Lung (tissue), 12 donors: ENCODE measurements around the gene ISM1. TPM values are rescaled to one million over a fixed set of nuclear protein-coding genes. Genes with fewer than 3 reads are reported as not detected.

Experiments
- ATAC-seq: fragments of 200-7000 bp; cut with Tn5 transposase; one replicate; pipeline ENCODE4 v1.9.1; 2020; ENCODE audit warnings: moderate number of reproducible peaks; ENCODE audit not compliant: insufficient read depth, low FRiP score
- DNase-seq, 3 donors: peaks; one replicate each; pipeline ENCODE4 v3.0.0-alpha.2; 2013 to 2017
- H3K27ac ChIP-seq, 2 donors: one replicate each; pipeline ENCODE4 v1.5.1; 2013; ENCODE audit warnings: mild to moderate bottlenecking in 2 of 2, moderate library complexity in 2 of 2, control low read depth in 1 of 2, inconsistent platforms in 1 of 2, low read depth in 1 of 2, low read length in 1 of 2
- H3K27me3 ChIP-seq, 3 donors: one replicate each; pipeline ENCODE4 v1.5.1; 2013; ENCODE audit warnings: low read length in 2 of 3; ENCODE audit not compliant: control insufficient read depth in 3 of 3, insufficient read depth in 3 of 3
- H3K36me3 ChIP-seq, 4 donors: one replicate each; pipeline ENCODE4 v1.5.1; 2013; ENCODE audit warnings: low read length in 4 of 4, mild to moderate bottlenecking in 1 of 4, moderate library complexity in 1 of 4; ENCODE audit not compliant: control insufficient read depth in 4 of 4, insufficient read depth in 4 of 4
- H3K4me1 ChIP-seq, 5 donors: one replicate each; pipeline ENCODE4 v1.5.1; 2013; ENCODE audit warnings: low read length in 5 of 5, mild to moderate bottlenecking in 2 of 5, moderate library complexity in 1 of 5; ENCODE audit not compliant: control insufficient read depth in 5 of 5, insufficient read depth in 5 of 5
- H3K4me3 ChIP-seq: one replicate; pipeline ENCODE4 v1.5.1; 2013; ENCODE audit warnings: mild to moderate bottlenecking, control low read depth, moderate library complexity
- H3K9ac ChIP-seq, 2 donors: one replicate each; pipeline ENCODE4 v1.5.1; 2013; ENCODE audit warnings: low read length in 2 of 2, control low read depth in 1 of 2; ENCODE audit not compliant: insufficient read depth in 1 of 2
- H3K9me3 ChIP-seq, 4 donors: one replicate each; pipeline ENCODE4 v1.5.1; 2013; ENCODE audit warnings: low read length in 3 of 4, mild to moderate bottlenecking in 1 of 4, moderate library complexity in 1 of 4; ENCODE audit not compliant: control insufficient read depth in 4 of 4, insufficient read depth in 3 of 4
- CTCF ChIP-seq: IDR thresholded peaks from 2 replicates; pipeline ENCODE4 v1.5.1; 2012; ENCODE audit warnings: mild to moderate bottlenecking; ENCODE audit errors: control extremely low read depth, extremely low read depth
- WGBS, 2 donors: extraction: QIAGEN DNeasy Blood & Tissue Kit; methylation state at CpG; one replicate each; pipeline ENCODE4 v1.1.7; 2013; 5-methylcytosine and 5-hydroxymethylcytosine counted together
- polyA plus RNA-seq, 2 donors: library from polyadenylated mRNA; stranded (reverse); fragments of 200-250 nt; gene quantifications; one replicate each; pipeline ENCODE4 v1.2.1, GENCODE V29; 2013
- total RNA-seq, 2 donors: library from RNA; depleted of rRNA in 1 of 2; stranded (reverse); fragments of >200 nt in 1 of 2; gene quantifications; one replicate each; pipeline ENCODE4 v1.2.1, GENCODE V29; 2014 to 2021
- donor health status: control.
- donor health status: control.
- donor health status: Bipolar disorder and iron deficiency.
- donor health status: healthy.
- donor health status: DM: yes; HTN: yes; CAD: no.

Gene ISM1
- total and polyA plus RNA-seq, 4 donors = 1.6 to 13.6 (median 2.9) TPM

DNA sequence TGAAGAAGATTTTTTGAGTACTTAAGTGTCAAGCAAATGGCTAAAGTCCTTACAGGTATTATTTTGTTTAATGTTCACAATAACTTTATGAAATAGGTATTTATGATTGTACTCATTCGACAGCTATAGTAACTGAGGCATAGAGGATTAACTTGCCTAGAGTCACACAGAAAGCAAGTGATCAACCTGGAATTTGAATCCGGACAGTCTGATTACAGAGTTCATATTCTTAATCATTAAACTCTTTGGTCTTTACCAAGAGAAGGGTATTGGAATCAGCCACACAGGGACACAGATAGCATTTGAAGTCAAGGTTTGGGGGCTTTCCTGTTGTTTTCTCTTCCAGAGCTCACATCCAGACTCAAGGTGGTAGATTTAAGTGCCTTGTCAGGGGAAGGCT lies 69.7 kb downstream of the ISM1 start:
- TF ChIP-seq CTCF = no peak
- 93 to 98% methylated on average over 2 of the region's 2 CpGs for WGBS, 2 donors
- Histone ChIP-seq H3K36me3 (no peaks in the 10 kb centered on the region), H3K27me3 (no peaks in the 10 kb centered on the region), H3K4me1 (peaks cover 0 to 5% (median 0%) of the 10 kb centered on the region in 5 donors), H3K27ac (no peak overlapping the region), H3K9ac (no peak overlapping the region), H3K9me3 (peaks cover 0 to 3% (median 0%) of the 10 kb centered on the region in 4 donors), H3K4me3 (no peak overlapping the region)
- ATAC-seq (no peak), DNase-seq (no peak)

DNA sequence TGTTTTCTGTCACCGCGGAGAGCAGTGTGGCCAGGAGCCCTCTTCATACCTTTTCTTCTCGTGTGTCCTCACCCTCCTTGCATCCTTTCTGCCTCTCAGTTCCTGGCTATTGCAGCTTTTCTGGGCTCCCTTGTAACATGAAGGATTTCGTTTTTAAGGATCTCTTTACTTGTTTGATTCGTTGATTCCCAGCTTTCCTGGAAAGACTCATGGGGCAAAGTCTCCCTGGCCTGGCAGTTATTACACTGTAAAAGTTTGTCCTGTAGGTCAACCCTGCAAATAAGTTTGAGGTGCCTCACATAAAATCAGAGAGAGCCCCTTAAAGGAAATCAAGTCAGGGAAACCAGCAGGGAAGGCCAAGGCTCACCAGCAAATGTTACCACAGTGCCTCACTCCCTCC lies 70.1 kb downstream of the ISM1 start:
- no peaks in the 10 kb centered on the region for H3K36me3 ChIP-seq

DNA sequence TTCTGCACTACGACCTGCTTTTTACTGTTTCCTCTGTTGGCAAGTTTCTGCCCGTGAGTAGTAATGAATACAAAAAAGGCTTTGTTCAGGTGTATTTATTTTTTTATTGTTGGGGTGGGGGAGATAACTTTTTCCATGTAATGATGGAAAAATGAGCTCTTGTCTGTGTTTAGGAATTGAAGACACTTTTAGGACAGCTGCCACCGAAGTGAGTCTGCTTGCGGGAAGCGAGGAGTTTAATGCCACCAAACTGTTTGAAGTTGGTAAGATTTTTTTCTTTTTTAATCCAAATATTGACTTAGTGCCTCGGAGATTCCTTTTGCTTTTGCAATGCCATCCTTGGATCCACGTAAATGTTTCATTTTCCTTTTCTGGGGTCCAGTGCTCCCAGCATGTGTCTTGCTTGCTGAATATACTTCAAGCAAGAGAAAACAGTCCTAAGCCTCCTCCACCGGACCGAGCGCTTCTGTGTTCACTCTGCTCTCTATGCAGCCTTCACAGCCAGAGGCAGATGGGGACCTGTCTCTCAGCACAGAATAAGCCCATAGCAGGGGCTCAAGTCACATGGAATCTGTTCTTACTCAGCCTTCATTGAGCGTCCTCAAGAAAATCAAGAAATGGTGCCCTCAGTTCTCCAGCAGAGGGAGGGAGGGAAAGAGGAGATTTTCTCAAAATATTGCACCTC lies 71.3 kb downstream of the ISM1 start:
- DNase-seq (no peak), ATAC-seq (no peak)
- no peaks in the 10 kb centered on the region for H3K36me3 ChIP-seq
- H3K27me3 ChIP-seq = no peaks in the 10 kb centered on the region
- H3K4me3 ChIP-seq = no peak overlapping the region
- peaks cover 0 to 2% (median 0%) of the 10 kb centered on the region in 5 donors for H3K4me1 ChIP-seq
- H3K9ac ChIP-seq = no peak overlapping the region
- no peak for TF ChIP-seq CTCF
- H3K27ac ChIP-seq = no peak overlapping the region
- WGBS, 2 donors = 71 to 81% methylated on average over 11 of the region's 11 CpGs
- peaks cover 0 to 3% (median 0%) of the 10 kb centered on the region in 4 donors for H3K9me3 ChIP-seq

More for the DNA sequence above, 70.1 kb downstream of the ISM1 start:
- H3K9ac ChIP-seq = no peak overlapping the region
- TF ChIP-seq CTCF = no peak
- H3K4me1 ChIP-seq = peaks cover 0 to 5% (median 0%) of the 10 kb centered on the region in 5 donors
- DNase-seq (no peak), ATAC-seq (no peak)
- H3K27ac ChIP-seq = no peak overlapping the region
- WGBS, 2 donors = 86 to 94% methylated on average over 5 of the region's 5 CpGs
- H3K27me3 ChIP-seq = no peaks in the 10 kb centered on the region
- no peak overlapping the region for H3K4me3 ChIP-seq
- peaks cover 0 to 3% (median 0%) of the 10 kb centered on the region in 4 donors for H3K9me3 ChIP-seq
